GM19438 (cell line): ENCODE results near the gene SHCBP1L.

Experiments
- ATAC-seq: cut with Tn5 transposase; IDR thresholded peaks from one replicate; pipeline ENCODE4 v1.9.1; 2021; ENCODE audit warnings: low read depth; ENCODE audit not compliant: unreplicated experiment

Gene SHCBP1L

GRCh38 chr1:182897696-182898095 lies 55.3 kb downstream of the SHCBP1L start:
- no peak for ATAC-seq

DNA sequence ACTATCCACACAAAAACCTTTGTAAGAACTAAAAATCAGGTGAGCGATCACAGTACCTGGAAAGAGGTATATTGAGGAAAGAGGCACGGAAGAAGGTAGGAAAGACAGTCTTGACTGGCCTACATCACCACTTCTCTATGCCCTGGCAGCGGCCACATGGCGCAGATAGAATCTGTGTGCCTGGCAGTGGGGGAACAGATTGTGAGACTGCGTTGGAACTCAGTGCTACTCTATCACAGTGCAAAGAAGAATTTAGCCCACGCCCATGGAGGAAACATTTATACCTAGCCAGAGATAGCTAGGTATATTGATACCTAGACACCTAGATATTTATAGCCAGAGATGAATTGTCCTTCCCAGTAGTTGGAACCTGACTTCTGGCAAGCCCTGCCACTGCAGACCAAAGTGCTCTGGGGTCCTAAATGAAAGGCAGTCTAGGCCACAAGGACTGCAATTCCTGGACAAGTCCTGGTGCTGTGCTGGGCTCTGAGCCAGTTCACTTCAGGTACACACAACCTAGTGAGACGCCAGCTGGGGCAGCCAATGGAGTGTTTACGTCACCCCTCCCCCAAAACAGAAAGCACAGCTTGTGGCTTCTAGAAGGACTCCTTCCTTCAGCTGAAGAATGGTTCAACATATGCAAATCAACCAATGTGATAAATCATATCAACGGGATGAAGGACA lies 61.9 kb downstream of the SHCBP1L start:
- no peak for ATAC-seq

DNA sequence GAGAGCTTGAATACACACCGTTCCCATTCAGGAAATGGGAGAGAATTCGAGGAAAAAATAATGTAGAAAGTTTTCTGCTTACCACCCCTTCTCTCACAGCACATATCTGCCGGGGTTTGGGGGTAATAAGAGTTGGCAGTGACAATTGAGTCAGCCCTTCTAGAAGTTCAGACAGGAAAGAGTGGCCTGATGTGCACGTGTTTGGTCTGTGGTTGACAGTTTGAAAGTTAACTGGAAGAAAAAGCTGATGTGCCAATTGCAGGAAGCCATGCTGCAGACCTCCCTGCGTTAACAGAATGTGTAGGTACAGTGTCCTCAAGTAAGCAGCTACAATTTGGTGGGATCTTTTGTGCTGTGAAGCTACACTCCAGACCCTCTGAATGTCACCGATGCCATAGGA lies 63.0 kb downstream of the SHCBP1L start:
- no peak for ATAC-seq

DNA sequence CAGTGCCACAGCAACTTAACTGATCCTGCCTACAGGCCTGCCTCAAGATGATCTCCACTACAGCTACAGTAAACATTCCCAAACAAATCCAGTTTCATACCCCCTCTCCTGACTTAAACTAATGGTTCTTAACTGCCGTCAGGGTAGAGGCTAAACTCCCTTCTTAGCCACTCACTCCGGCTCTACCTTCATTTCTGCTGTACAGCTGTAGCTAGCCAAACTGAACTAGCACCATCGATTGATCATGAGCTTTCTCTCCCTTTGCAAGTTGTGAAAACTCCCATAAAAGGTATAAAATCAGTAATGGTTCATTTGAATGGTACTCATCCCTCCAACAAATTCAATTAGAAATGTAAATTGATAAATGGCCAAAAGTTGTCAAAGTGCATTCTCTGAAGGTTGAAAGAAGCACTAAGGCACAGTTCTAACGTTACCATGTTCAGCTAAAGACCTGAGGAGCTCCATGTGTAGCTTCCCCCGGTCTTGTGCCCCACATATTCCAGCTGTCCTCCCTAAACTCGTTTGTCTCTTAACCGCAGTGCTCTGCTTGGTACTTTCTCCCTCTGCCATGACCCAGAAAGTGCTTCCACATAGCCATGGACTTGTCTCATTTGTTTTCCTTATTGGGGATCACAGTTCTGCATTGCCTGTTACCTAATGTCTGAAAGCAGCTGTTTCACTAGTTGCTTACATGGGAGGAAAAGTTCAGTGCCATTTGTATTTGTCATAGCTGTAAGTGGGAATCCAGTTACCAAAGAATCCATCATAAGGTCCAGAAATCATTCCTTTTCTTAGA lies 64.0 kb downstream of the SHCBP1L start:
- no peak for ATAC-seq

DNA sequence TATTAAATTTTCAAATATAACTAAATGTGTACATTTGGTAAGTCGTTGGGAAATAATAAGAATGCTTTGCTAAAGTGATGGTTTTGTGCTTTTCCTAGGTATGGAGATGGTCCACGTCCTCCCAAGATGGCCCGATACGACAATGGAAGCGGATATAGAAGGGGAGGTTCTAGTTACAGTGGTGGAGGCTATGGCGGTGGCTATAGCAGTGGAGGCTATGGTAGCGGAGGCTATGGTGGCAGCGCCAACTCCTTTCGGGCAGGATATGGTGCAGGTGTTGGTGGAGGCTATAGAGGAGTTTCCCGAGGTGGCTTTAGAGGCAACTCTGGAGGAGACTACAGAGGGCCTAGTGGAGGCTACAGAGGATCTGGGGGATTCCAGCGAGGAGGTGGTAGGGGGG lies 66.0 kb downstream of the SHCBP1L start:
- ATAC-seq, result no peak

GRCh38 chr1:182885591-182885990 lies 67.4 kb downstream of the SHCBP1L start:
- ATAC-seq, result no peak

- no peak for ATAC-seq
These were observed 68.1 kb downstream of the SHCBP1L start for GRCh38 chr1:182884872-182885271.

DNA sequence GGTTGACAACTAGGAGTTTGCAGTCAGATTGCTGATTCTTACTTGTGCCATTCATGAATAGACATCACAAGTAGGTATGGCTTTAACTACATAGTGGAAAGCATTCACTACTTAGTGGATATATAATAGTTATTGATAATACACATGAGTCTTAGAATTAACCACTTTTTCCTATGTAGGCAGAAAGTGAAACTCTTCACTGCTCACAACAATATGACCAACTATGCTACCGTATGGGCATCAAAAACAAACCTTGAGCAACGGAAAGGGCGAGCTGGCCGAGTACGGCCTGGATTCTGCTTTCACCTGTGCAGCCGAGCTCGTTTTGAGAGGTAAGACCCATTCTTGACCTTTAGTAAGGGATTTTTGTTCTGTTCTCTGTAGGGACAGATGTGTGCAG lies 75.1 kb downstream of the SHCBP1L start:
- ATAC-seq, result no peak

DNA sequence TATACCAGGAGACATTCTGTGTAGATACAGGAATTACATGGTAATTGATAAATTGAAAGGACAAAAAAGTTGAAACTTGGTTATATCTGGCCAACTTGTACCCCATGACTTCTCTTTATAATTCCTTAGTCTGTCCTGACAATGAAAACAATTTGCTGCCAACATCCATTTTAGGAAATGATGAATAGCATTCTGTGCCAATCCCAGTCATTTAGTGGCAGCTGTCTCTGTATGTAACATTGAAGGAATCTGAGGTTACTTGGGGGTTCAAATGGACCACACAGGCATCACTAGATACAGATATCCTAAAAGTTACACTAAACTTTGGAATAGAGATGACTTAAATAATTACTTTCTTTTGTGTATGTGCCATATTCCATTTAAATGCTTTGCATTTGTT lies 75.6 kb downstream of the SHCBP1L start:
- ATAC-seq, result no peak

DNA sequence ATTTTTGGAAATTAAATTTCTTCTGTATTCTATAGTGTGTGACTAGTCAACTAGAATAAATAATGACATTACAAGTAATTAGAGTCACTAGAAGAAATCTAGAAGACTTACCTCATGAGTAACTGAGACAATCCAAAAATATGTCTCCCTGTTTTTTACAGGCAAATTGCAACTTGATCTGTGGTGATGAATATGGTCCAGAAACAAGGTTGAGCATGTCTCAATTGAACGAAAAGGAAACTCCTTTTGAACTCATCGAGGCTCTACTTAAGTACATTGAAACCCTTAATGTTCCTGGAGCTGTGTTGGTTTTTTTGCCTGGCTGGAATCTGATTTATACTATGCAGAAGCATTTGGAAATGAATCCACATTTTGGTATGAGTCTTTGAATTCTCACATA lies 77.1 kb downstream of the SHCBP1L start:
- ATAC-seq, result no peak

- no peak for ATAC-seq
These were observed 80.1 kb downstream of the SHCBP1L start for GRCh38 chr1:182872881-182873280.

GRCh38 chr1:182869241-182869666 lies 83.7 kb downstream of the SHCBP1L start:
- ATAC-seq, result no peak

GRCh38 chr1:182867861-182868260 lies 85.1 kb downstream of the SHCBP1L start:
- no peak for ATAC-seq

DNA sequence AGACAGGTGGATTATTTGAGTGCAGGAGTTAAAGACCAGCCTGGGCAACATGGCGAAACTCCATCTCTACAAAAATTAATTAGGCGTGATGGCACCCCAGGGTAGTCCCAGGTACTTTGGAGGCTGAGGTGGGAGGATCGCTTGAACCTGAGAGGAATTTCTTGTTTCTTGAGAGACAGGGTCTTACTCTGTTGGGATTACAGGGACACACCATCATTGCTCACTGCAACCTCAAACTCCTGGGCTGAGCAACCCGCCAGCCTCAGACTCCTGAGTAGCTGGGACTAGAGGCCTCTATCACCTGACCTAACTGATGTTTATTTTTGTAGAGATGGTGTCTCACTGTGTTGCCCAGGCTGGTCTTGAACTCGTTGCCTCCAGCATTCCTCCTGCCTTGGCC lies 89.0 kb downstream of the SHCBP1L start:
- no peak for ATAC-seq

DNA sequence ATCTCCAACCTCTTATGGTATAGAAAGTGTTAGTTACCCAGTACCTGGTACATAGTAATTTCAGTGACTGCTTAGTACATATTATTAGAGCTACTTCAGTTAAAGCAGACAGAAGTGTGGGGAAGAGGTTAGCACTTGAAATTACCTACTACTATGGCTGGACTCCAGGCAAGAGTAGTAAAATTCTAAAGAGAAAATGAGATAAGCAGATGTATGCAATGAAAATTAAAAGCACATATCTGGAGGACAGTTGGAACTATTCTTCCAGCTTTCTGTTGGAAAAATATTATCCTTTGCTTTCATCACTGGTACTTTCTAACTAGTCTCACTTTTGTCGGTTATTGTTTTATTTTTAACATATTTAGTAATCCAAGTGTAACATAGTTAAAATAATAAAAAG lies 90.1 kb downstream of the SHCBP1L start:
- no peak for ATAC-seq

GRCh38 chr1:182861994-182862393 lies 91.0 kb downstream of the SHCBP1L start:
- no peak for ATAC-seq

DNA sequence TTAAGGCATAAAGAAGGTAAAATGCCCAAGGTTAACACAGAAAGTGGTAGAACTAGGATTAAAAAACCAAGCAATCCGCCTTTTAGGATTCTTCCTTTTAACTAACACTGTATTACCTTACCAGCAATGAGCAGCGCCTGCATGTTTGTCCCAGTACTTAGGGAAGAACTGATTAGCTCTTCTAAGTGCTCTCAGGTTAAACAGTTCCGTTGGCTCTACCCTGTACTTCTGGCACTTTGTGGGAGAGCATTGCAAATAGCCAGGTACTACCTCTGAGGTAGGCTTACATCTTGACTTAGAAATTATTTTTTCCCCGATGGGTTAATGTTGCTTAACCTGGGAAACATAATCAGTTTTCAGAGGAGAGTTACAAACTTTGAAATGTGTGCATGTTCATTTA lies 92.3 kb downstream of the SHCBP1L start:
- no peak for ATAC-seq

DNA sequence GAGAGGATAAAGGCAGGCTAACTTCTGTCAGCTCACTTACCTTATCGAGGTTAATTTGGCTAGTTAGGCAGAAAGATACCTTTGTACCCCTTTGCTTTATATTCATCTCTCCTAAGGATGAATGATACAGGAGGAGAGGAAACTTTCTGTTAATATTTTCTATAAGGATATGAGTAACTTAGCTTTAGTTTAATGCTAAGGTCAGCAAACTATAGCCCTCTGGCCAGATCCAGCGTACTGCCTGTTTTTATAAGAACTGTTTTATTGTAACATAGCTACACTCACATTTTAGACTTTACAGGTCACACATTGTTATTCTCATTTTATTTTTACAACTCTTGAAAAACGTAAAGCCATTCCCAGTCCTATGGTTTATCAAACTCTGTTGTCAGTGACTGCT lies 95.8 kb downstream of the SHCBP1L start:
- no peak for ATAC-seq

GRCh38 chr1:182855911-182856310 lies 97.1 kb downstream of the SHCBP1L start:
- no peak for ATAC-seq

DNA sequence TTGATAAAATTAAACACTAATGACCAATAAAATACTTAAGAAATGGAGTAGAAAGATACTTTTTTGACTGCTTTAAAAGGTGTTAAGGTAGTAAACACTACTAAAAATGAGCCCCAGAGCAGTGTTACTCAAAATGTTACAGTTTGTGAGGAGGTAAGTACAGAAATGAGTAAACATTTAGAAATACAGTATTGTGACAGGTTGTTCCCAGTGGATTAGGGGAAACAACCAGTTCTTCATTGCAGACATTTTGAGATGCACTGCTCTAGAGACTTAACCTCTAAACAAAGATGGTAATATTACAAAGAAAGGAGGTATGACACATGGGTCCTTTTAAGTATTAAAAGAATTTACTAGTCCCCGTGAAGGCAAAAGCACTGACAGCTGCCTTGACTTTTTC lies 101.1 kb downstream of the SHCBP1L start:
- no peak for ATAC-seq

DNA sequence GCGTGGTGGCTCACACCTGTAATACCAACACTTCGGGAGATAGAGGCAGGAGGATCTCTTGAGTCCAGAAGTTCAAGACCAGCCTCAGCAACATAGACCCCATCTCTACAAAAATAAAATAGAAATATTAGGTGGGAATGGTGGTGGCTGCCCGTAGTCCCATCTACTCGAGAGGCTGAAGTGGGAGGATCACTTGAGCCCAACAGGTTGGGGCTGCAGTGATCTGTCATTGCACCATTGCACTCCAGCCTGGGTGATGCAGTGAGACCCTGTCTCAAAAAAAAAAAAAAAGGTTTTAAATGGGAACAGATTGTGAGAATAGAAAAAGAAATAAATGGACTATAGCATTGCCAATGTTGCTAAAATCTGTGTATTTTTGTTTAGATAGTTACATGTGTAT lies 102.6 kb downstream of the SHCBP1L start:
- ATAC-seq, result no peak
